GM12892 (cell line): ENCODE results near the gene PIK3CB.

Experiments
- POLR2A ChIP-seq: IDR thresholded peaks from 2 replicates; pipeline ENCODE4 v1.6.1; 2011; ENCODE audit warnings: low read depth, low read length, control low read depth
- POLR2AphosphoS5 ChIP-seq: IDR thresholded peaks from 2 replicates; pipeline ENCODE4 v1.6.1; 2011; ENCODE audit warnings: low read depth, low read length, control low read depth
- TAF1 ChIP-seq: IDR thresholded peaks from 2 replicates; pipeline ENCODE4 v1.6.1; 2011; ENCODE audit warnings: low read depth, mild to moderate bottlenecking, control low read depth, low read length, borderline replicate concordance

GRCh38 chr3:138768946-138769345 is 65.8 kb downstream of the PIK3CB start:
- TF ChIP-seq POLR2A: no peak
- TF ChIP-seq POLR2AphosphoS5: no peak
- TF ChIP-seq TAF1: no peak
